IPS-18c (cell line): Measurements from ENCODE around the gene CCP110.

ENCODE experiments used
- H3K4me3 ChIP-seq: 2 replicates; pipeline ENCODE4 v1.7.0; 2013; ENCODE audit warnings: low read depth, mild to moderate bottlenecking, low read length, moderate library complexity; ENCODE audit not compliant: insufficient read depth
- H3K9me3 ChIP-seq: one replicate; pipeline ENCODE4 v1.6.1; 2013; ENCODE audit warnings: mild to moderate bottlenecking, low read length, moderate library complexity; ENCODE audit not compliant: control insufficient read depth, insufficient read depth

Gene CCP110

DNA sequence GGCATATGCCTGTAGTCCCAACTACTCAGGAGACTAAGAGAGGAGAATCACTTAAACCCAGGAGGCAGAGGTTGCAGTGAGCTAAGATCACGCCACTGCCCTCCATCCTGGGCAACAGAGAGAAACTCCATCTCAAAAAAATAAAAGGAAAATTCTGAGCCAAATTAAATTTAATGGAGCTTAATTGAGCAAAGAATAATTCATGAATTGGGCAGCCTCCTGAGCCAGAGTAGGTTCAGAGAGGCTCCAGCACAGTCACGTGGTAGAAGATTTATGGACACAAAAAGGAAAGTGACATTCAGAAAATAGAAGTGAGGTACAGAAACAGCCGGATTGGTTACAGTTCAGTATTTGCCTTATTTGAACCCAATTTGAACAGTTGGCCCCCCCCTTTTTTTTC is 42.6 kb downstream of the CCP110 start:
- Histone ChIP-seq H3K4me3 (no peak overlapping the region), H3K9me3 (no peaks in the 10 kb centered on the region)

DNA sequence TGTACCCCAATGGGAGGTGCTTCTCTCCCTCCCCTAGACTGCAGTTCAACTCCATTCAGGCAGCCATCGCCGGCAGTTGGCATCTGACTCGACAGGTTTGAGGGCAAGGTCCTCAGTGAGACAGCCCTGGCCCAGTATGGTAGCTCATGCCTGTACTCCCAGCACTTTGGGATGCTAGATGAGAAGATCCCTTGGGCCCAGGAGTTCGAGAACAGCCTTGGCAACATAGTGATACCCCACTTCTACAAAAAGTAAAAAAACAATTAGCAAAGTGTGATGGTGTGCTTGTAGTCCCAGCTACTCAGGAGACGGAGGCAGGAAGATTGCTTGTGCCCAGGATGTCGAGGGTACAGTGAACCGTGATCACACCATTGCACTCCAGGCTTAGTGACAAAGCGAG is 43.8 kb downstream of the CCP110 start:
- H3K4me3 ChIP-seq: no peak overlapping the region
- no peaks in the 10 kb centered on the region for H3K9me3 ChIP-seq

DNA sequence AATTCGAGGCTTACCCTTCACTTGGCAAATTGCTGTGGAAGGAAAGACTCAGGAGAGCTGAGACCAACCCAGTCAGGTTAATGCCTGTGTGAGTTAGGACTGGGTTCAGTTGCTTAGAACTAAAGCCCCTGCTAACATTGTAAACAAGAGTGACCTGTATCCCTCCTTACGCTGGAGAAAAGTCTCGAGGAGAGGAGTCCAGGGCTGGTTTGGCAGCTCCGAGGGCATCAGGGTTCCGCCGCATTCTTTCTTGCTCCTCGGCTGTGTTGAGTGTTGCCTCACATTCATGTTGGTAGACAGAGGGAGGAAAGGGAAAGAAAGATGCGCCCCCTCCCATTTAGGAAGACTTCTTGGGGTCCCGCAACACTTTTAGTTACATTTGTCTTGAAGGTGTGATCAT is 50.3 kb downstream of the CCP110 start:
- no peak overlapping the region for H3K4me3 ChIP-seq
- no peaks in the 10 kb centered on the region for H3K9me3 ChIP-seq

DNA sequence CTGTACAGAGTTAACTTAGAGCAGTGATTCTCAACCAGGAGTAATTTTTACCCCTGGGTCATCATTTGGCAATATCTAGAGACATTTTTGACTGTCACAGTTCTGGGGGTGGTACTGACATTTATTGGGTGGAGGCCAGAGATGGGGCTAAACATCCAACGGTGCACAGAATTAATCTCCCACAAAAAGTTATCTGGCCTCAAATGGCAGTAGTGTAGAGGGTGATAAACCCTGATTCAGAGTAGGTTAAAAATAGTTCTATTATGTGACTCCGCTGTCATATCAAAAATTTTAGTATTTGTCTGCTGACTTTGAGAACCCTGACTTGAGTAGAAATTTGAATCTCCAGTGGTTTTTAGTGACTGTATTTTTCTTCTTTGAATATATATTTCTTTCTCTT is 50.9 kb downstream of the CCP110 start:
- Histone ChIP-seq H3K4me3 (no peak overlapping the region), H3K9me3 (no peaks in the 10 kb centered on the region)

DNA sequence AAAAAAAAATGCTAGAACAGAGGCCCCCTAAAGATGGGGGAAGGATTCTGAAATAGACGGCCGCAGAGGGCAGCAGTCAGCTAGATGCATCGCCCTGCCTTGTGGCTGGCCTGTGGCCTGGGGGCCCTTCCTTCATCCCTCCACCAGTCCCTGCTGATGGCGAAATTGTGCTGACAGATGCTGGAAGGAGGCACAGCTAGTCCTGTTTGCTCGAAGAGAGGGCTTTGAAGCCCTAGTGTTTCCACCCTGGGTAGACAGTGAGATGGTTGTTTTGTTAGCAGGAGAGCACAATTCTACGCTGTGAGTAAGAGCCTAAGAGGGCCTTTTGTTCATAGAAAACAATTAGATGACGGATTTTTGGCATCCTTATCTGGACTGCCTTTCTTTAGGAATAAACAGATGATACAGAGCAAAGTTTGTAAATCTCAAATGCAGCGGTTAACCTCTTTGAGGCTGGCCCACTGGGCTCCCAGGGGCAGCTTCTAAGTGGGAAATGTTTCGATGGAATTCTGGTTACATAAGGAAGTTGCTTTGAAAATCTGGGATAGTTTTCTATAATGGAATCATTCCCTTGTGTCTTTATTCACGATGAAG is 54.7 kb downstream of the CCP110 start:
- no peaks in the 10 kb centered on the region for H3K9me3 ChIP-seq
- no peak overlapping the region for H3K4me3 ChIP-seq

DNA sequence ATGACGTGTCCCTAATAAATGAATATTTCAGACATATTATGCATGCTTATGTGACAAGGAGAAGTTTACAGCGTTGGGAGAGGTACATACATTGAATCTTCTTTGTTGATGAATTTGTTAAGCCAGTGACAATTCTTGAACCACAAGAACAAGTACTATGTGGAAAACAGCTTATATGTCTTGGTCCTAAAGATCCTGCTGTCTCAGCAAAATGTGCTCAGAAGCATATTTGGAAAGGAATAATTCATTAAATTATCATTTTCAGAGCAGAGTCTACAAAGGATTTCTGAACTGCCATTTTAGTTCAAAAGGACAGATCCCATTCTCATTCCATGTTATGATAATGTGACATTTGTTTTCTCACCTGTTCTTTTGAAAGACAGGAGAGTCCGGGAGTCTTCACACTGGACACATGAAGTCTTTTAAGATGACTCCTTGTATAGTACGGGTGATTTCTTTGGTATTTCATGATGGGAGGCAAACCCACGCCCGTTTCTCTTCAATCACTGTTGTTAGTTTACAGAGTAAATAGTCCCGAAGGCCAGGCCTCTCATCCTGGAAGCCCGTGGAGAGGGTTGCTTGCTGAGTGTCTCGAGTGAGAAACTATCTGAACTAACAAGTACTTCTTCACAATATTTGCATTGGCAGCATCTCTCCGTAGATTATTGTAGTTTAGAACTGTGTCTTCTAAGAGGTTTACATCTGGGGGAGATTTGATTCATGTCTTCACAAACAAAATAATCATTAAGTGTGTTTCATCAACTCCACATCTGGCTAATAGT is 58.5 kb downstream of the CCP110 start:
- no peak overlapping the region for H3K4me3 ChIP-seq
- no peaks in the 10 kb centered on the region for H3K9me3 ChIP-seq

DNA sequence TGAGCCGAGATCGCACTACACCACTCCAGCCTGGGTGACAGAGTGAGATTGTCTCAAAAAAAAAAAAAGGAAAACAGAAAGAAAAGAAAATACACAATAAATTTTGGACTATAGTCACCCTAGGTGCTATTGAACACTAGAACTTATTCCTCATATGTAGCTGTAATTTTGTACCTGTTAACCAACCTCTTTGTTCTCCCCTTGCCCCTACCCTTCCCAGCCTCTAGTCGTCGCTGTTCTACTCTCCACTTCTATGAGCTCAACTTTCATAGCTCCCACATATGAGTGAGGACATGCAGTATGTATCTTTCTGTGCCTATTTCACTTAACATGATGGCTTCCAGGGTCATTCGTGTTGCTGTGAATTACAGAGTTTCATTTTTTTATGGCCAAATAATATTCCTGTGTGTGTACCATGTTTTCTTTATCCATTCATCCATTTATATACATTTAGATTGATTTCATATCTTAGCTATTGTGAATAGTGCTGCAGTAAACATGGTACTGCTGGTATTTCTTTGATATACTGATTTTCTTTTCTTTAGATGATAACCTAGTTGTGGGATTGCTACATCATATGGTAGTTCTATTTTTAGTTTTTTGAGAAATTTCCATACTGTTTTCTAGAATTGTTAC is 60.0 kb downstream of the CCP110 start:
- H3K4me3 ChIP-seq: no peak overlapping the region

DNA sequence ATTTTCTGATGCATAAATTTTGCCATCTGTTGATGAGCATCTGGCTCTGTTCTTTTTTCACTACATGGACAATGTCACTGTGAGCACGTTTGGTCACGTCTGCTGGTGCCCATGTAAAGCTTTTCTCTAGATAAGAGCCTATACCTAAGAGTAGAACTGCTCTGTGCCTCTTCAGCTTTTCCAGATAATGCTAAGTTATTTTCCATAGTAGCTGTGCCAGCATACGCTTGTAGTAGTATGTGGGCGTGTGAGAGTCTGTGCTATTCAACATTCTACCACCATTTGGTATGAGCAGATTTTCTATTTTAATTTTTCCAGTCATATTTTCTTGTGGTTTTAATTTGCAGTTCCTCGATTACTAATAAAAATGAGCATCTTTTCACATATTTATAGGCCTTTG is 64.9 kb downstream of the CCP110 start:
- Histone ChIP-seq H3K9me3 (no peaks in the 10 kb centered on the region), H3K4me3 (no peak overlapping the region)

More for the DNA sequence above, 60.0 kb downstream of the CCP110 start:
- no peaks in the 10 kb centered on the region for H3K9me3 ChIP-seq

DNA sequence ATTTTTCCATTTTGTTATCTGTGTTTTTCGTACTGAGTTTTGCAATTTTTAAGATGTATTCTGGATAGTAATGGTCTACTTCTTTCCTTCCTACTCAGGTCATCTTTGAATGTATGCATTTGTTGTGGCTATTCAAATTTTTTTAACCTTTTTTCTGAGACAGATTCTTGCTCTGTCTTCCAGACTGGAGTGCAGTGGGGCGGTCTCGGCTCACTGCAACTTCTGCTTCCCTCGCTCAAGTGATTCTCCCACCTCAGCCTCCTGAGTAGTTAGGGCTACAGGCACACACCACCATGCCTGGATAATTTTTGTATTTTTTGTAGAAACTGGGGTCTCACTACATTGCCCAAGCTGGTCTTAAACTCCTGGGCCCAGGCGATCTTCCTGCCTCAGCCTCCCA is 65.4 kb downstream of the CCP110 start:
- Histone ChIP-seq H3K4me3 (no peak overlapping the region), H3K9me3 (no peaks in the 10 kb centered on the region)

DNA sequence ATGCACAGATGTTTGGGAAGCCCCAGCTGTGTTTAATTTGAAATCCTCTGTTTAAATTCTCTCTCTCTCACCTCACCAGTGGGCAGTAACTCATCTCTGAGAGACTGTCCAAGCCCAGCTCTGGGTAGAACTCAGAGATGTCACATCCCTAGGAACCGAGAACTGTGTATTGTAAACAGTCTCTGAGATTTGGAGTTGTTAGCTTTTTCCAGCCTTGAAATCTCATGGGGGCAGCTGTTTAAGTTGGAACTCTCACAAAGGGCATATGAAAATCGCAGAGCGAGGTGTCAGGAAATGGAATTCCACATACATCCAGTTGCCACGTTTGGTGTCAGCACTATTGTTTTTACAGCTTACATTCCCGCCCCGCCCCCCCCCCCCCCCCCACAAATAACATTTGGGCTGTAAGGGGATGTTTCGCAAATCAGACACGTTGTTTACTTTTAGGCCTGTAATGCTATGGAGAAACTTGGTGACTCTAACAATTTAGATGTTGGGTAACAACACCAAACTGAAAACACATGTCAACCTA is 66.1 kb downstream of the CCP110 start:
- Histone ChIP-seq H3K4me3 (no peak overlapping the region), H3K9me3 (no peaks in the 10 kb centered on the region)

DNA sequence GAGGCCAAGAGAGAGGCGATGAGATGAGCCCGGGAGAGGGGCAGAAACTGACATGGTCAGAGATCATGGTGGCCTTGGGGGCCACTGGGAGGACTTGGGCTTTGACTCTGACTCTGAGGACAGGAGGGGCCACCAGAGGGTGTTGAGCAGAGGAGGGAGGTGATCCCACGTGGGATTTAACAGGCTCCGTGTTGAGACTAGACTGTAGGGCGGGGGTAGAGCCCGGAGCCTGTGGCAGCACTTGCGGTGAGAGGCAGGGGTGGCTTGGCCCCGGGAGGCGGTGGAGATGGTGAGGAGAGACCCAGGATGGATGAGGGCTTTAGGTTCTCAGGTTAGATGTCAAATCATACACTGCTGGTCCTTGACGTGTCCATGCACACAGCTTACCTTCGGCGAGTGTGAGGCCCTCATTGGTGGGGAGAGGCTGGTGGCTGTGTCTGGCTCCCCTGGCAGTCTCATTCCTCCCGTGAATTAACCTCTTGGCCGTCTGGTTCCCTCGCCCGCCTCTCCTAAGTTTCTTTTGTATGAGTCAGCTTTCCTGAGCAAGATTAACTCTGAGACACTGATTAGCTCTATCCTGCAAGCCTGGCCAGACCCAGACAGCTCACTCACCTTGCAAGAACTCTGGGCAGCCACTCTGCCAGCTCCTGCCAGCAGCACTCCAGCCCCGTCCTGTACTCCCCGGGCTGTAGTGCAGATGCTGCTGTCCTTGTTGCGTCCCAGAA is 71.5 kb downstream of the CCP110 start:
- no peak overlapping the region for H3K4me3 ChIP-seq
- H3K9me3 ChIP-seq: no peaks in the 10 kb centered on the region

DNA sequence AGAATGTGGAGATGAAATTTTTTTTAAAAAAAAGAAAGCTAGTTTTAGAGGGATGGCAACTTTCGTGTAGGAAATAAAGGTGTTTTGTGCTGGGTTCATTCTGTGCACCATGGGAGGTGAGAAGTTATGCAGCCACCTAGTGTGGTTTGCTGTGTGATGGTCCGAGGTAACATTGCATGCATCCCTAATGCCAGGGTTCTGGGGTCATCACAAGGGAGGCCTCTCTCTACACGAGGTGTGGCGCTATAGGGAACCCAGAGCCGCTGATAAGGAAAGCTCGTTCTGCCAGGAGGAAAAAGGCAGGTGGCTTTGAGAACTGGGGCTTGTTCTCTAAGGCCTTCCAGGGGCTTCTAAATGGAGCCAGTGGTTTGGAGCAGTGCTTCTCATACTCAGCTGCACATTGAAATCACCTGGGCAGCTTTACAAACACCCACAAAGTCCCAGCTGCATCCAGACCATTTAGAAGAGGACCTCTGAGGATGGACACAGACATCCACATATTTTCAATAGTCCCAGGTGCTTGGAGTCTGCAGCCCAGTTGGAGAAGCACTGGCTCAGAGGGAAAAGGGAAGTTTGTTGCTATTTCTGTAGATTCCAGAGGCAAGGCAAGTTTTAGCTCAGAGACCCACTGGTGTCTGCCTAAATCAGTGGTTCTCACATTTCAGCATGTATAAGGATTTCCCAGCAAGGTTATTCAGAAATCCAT is 75.2 kb downstream of the CCP110 start:
- no peak overlapping the region for H3K4me3 ChIP-seq
- H3K9me3 ChIP-seq: no peaks in the 10 kb centered on the region

DNA sequence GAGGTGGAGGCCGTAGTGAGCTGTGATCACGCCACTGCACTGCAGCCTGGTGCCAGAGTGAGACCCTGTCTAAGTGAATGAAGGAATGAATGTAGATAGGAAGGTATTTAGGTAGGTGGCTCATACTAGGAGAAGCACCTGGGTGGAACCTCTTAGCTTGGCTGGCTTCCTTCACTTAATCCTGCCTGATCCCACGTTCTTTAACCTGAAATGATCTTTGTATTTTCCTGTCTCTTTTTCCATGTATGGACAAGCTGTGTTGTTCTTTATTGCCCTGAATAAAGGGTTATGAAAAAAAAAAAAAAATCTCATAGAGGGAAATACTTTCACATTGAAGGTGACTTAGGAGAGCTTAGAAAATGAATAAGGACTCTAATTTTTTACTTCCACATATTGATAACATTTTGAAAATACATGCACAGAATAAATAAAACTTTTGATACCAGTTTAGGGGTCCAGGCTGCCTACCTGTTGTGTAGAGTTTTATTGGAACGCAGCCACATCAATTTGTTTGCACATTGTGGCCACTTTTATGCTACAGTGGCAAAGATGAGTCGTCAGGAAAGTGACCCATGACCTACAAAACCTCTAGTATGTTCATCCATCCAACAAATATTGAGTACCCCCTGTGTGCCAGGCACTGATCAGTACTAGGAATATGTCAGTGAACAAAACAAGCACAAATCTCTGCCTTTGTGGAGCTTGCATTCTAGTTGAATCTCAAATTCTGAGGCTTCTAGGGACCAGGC is 76.4 kb downstream of the CCP110 start:
- H3K9me3 ChIP-seq: no peaks in the 10 kb centered on the region
- H3K4me3 ChIP-seq: no peak overlapping the region

DNA sequence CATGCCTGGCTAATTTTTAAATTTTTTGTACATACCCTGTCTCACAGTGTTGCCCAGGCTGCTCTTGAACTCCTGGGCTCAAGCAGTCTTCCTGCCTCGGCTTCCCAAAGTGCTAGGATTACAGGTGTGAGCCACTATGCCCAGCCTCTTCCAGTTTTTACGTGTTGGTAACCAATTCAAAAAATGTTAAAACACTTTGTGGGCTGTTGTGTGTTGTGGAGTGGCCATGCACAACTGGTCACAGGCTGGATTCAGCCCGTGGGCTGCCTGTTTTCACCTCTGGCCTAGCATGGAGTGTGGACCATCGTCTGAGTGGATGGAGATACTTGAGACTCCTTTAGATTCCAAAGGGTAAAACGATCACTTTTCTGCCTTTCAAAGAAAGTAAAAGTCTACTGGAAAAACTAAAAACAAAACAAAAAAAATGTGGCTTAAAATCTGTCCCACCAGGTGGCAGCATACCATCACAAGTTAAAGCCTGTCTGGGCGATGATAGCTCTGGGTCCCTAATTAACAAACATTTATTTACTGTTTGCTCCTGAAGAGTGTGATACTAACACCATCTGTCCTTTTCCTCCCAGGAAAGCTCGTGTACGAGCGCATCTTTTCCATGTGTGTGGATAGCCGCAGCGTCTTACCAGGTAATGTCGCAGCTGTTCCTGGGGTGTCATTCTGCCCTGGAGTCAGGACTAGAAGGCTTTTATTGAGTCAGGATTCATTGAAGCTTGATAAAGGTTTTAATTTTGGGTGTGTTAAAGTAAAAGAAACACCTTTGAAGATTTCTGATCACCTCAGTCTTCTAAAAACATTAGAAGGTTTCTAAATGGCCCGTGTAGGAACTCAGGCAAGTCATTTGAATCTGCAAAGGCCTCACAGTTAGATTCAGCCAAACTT is 77.6 kb downstream of the CCP110 start:
- no peaks in the 10 kb centered on the region for H3K9me3 ChIP-seq
- H3K4me3 ChIP-seq: no peak overlapping the region
